ENCODE results near the gene BACE2. TPM values are rescaled to one million over a fixed set of nuclear protein-coding genes. Genes with fewer than 3 reads are reported as not detected.

Gene BACE2
- total RNA-seq, 2 donors from 2014 or later = 71.9 to 129 TPM

- Histone ChIP-seq H3K36me3 (peaks cover 12% of the 10 kb centered on the region), H3K4me3 (no peak overlapping the region), H3K27me3 (replicated peaks; ENCODE audit: insufficient read depth) (no peaks in the 10 kb centered on the region), H3K4me1 (ENCODE audit: control insufficient read depth in 1 of 2, low read depth in 2 of 2) (peaks cover 31 to 61% of the 10 kb centered on the region in 2 donors), H3K27ac (peak overlapping the region in 1 of 2 donors; percentile 89), H3K9me3 (no peaks in the 10 kb centered on the region)
- DNase-seq (ENCODE audit: low spot score) (no peak), ATAC-seq (ENCODE audit: insufficient number of reproducible peaks, low FRiP score, low read depth) (no peak)
- TF ChIP-seq CTCF (IDR thresholded peaks at IDR 0.05) = no peak
Measured at GRCh38 chr21:41245509-41246135, 77.7 kb downstream of the BACE2 start.

- DNase-seq (ENCODE audit: low spot score) (no peak), ATAC-seq (ENCODE audit: insufficient number of reproducible peaks, low FRiP score, low read depth) (no peak)
- Histone ChIP-seq H3K4me1 (ENCODE audit: control insufficient read depth in 1 of 2, low read depth in 2 of 2) (peaks cover 34 to 60% of the 10 kb centered on the region in 2 donors), H3K9me3 (no peaks in the 10 kb centered on the region), H3K36me3 (peaks cover 22% of the 10 kb centered on the region), H3K27ac (peak overlapping the region; percentile 89 to 91), H3K27me3 (replicated peaks; ENCODE audit: insufficient read depth) (no peaks in the 10 kb centered on the region), H3K4me3 (peak overlapping the region; percentile 59)
- TF ChIP-seq CTCF (IDR thresholded peaks at IDR 0.05) = no peak
Measured at GRCh38 chr21:41246808-41247207, 78.8 kb downstream of the BACE2 start.

GRCh38 chr21:41247561-41248545 is 79.9 kb downstream of the BACE2 start:
- H3K36me3 ChIP-seq = peaks cover 22% of the 10 kb centered on the region
- ATAC-seq (ENCODE audit: insufficient number of reproducible peaks, low FRiP score, low read depth) = peak; percentile 98
- H3K4me3 ChIP-seq = peak overlapping the region; percentile 59
- no peaks in the 10 kb centered on the region for H3K27me3 ChIP-seq (replicated peaks; ENCODE audit: insufficient read depth)
- H3K9me3 ChIP-seq = no peaks in the 10 kb centered on the region
- peak overlapping the region; percentile 89 to 91 for H3K27ac ChIP-seq
- no peak for TF ChIP-seq CTCF (IDR thresholded peaks at IDR 0.05)
- DNase-seq (ENCODE audit: low spot score) = peak; percentile 84
- peaks cover 34 to 58% of the 10 kb centered on the region in 2 donors for H3K4me1 ChIP-seq (ENCODE audit: control insufficient read depth in 1 of 2, low read depth in 2 of 2)

GRCh38 chr21:41249476-41249875 is 81.5 kb downstream of the BACE2 start:
- Histone ChIP-seq H3K4me3 (no peak overlapping the region), H3K27me3 (replicated peaks; ENCODE audit: insufficient read depth) (no peaks in the 10 kb centered on the region), H3K4me1 (ENCODE audit: control insufficient read depth in 1 of 2, low read depth in 2 of 2) (peaks cover 34 to 58% of the 10 kb centered on the region in 2 donors), H3K27ac (peak overlapping the region; percentile 85 to 91), H3K36me3 (peaks cover 15% of the 10 kb centered on the region), H3K9me3 (no peaks in the 10 kb centered on the region)
- ATAC-seq (ENCODE audit: insufficient number of reproducible peaks, low FRiP score, low read depth) (no peak), DNase-seq (ENCODE audit: low spot score) (no peak)
- TF ChIP-seq CTCF (IDR thresholded peaks at IDR 0.05) = no peak

- no peaks in the 10 kb centered on the region for H3K27me3 ChIP-seq (replicated peaks; ENCODE audit: insufficient read depth)
- peak overlapping the region; percentile 85 to 91 for H3K27ac ChIP-seq
- peaks cover 19% of the 10 kb centered on the region for H3K36me3 ChIP-seq
- TF ChIP-seq CTCF (IDR thresholded peaks at IDR 0.05) = no peak
- peaks cover 34 to 54% of the 10 kb centered on the region in 2 donors for H3K4me1 ChIP-seq (ENCODE audit: control insufficient read depth in 1 of 2, low read depth in 2 of 2)
- no peak for DNase-seq (ENCODE audit: low spot score)
- H3K4me3 ChIP-seq = no peak overlapping the region
- no peaks in the 10 kb centered on the region for H3K9me3 ChIP-seq
- ATAC-seq (ENCODE audit: insufficient number of reproducible peaks, low FRiP score, low read depth) = no peak
Measured at GRCh38 chr21:41250519-41250918, 82.6 kb downstream of the BACE2 start.
